ENCODE results near the gene ZNF76.
"Not testable (repeated sequence)": the region's sequence is repeated elsewhere in the genome, so short reads cannot be mapped to it uniquely, and the experiment has no call there.

The ZNF76 gene

DNA sequence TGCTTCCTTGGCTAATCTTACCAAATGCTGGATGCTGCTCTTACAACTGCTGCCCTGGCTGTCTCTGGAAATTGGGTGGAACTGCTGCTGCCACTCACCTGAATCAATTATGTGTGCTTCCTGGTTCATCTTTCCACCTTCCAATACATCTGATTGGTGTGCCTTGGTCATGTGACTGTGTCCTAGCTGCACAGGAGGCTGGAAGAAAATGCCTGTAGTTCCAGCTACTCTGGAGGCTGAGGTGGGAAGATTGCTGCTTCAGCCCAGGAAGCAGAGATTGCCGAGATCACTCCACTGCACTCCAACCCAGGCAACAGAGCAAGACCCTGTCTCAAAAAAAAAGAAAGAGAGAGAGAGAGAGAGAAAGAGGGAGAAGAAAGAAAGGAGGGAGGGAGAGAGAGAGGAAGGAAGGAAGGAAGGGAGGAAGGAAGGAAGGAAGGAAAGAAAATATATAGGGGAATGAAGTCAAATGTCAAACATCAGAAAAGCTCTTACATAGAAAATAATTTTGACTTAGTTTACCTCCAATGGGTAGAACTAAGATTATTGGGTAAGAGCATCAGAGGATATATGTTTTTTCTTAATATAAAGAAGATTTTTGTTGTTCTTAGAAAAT lies 68.7 kb downstream of the ZNF76 start:
- no peak for DNase-seq (ENCODE audit: low read depth in 3 of 3)

DNA sequence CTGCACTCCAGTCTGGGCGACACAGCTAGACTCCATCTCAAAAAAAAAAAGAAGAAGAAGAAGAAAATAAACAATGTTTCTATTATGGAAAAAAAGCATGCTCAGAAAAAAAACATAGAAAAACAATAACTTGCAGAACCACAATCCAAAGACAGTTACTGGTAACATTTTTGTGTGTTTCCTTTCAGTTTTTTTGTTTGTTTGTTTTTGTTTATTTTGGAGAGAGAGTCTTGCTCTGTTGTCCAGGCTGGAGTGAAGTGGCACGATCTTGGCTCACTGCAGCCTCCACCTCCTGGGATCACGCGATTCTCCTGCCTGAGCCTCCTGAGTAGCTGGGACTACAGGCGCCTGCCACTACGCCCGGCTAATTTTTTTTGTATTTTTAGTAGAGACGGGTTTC lies 69.4 kb downstream of the ZNF76 start:
- DNase-seq (ENCODE audit: low read depth in 3 of 3) = not testable (repeated sequence)

DNA sequence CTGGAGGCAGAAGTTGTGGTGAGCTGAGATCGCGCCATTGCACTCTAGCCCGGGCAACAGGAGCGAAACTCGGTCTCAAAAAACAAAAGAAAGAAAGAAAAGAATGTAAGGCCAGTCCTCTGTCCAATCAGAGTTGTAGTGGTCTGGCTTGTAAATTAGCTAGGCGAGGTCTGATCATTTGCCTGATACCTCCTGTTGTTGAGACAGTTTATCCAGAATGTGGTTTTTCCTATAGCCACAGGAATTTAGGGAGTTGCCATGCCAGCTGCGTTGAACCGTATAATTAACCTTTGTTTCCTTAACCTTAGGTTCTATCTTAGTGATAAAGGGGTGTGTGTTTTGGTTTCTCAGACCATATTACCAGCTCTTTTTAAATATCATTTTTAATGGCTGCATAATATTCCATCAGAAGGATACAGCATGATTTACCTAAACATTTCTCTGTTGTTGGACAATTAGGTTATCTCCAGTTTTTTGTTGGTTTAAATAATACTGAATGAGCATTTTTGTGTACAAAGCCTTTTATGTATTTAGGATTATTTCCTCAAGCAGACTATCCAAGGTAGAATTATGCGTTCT lies 71.1 kb downstream of the ZNF76 start:
- DNase-seq (ENCODE audit: low read depth in 3 of 3) = no peak

DNA sequence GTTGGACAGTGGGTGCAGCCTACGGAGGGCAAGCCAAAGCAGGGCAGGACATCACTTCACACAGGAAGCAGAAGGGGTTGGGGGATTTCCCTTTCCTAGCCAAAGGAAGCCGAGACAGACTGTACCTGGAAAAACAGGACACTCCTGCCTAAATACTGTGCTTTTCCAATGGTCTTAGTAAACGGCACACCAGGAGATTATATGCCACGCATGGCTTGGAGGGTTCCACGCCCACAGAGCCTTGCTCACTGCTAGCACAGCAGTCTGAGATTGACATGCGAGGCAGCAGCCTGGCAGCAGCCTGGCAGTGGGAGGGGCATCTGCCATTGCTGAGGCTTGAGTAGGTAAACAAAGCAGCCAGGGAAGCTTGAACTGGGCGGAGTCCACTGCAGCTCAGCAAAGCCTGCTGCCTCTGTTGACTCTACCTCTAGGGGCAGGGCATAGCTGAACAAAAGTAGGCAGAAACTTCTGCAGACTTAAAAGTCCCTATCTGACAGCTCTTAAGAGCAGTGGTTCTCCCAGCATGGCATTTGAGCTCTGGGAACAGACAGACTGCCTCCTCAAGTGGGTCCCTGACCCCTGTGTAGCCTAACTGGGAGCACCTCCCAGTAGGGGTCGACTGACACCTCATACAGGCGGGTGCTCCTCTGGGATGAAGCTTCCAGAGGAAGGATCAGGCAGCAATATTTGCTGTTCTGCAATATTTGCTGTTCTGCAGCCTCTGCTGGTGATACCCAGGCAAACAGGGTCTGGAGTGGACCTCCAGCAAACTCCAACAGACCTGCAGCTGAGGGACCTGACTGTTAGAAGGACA lies 72.7 kb downstream of the ZNF76 start:
- DNase-seq (ENCODE audit: low read depth in 3 of 3) = peak in 2 of 3 experiments; percentile 30 to 41

DNA sequence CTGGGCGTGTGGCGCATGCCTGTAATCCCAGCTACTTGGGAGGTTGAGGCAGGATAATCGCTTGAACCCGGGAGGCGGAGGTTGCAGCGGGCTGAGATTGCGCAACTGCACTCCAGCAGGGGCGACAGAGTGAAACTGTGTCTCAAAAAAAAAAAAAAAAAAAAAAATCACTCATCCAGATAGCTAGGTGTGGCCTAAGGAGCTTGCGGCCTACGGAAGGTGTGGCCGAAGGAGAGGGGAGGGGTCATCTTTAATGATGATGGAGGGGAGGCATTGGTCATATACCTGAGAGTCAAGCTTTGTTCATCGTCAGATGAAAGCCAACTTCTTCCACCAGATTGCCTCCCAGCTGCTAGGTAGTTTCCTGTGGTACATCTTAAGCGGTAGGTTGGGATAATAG lies 82.0 kb downstream of the ZNF76 start:
- no peak for DNase-seq (ENCODE audit: low read depth in 3 of 3)

DNA sequence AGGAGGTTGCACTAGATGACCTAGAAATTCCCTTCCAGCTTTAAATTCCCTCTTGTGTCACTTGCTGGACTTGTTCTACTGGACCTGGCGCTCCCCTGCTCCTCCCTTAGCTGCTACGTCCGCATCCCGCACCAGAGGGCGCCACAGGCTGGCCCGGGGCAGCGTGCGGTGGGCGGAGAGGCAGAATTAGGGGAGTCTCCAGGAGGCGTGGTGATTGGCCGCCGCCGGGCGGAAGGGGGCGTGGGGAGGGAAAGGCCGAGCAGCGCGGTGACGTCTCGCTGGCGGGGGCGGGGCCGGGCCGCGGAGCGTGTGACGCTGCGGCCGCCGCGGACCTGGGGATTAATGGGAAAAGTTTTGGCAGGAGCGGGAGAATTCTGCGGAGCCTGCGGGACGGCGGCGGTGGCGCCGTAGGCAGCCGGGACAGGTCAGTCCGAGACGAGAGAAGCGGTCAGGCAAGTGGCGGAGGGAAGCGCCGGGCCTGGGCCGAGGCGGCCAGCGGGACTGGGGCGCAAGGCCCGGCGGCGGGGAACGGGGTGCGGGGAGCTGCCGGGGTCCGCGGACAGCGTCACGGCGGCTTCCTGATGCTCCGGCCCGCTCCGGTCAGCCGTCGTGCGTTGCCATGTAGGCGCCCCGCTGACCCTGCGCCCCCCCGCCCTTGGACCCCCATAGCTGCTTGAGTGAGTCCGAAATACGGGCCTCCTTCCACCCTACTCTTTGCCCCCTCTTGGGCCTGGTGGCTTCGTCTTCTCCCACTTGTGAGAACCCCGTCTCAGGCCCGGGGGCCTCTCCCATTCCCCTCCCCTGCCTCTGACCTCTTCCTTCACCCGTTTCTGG lies 82.9 kb downstream of the ZNF76 start, which contains the start of gene PPARD:
TSS of gene PPARD (plus strand) at position 301 of the 834 bp plus-strand sequence. CDS start 68,530 bp downstream, outside the sequence.
- peak; percentile 94 to 97 (median 95) for DNase-seq (ENCODE audit: low read depth in 3 of 3)

DNA sequence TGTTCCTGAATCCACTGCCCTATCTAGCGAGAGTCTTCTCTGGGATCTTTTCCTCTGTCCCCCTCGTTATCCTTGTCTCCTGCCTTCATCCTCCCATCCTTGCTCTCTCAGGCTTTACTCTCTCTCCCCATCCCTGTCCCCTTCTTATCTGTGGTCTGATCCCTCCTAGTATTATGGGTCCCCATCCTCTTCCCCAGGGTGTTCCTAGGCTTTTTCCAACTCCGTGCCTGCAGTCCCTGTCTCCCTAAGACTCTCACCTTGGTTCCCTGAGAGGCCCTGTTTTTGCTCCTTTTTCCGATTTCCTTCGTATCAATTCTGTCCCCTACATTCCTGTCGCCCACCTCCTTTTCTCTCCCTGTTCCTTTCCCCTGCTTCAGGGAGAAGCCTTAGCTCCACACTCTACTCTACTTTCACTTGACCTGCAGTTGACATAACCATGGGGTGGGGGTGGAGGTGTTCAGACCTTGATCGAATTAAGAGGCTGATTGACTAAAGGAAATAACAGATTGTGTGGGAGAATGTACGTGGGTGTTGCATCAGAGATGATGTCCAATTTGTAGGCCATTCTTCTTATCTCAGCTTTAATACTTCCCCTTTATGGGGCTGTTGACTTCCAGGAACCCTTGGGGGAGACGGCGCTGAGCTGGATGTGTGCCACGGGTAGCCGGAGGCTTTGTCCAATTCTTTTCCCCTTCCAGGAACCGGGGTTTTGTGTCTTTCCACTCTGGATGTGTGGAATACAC lies 83.7 kb downstream of the ZNF76 start:
- DNase-seq (ENCODE audit: low read depth in 3 of 3) = no peak

DNA sequence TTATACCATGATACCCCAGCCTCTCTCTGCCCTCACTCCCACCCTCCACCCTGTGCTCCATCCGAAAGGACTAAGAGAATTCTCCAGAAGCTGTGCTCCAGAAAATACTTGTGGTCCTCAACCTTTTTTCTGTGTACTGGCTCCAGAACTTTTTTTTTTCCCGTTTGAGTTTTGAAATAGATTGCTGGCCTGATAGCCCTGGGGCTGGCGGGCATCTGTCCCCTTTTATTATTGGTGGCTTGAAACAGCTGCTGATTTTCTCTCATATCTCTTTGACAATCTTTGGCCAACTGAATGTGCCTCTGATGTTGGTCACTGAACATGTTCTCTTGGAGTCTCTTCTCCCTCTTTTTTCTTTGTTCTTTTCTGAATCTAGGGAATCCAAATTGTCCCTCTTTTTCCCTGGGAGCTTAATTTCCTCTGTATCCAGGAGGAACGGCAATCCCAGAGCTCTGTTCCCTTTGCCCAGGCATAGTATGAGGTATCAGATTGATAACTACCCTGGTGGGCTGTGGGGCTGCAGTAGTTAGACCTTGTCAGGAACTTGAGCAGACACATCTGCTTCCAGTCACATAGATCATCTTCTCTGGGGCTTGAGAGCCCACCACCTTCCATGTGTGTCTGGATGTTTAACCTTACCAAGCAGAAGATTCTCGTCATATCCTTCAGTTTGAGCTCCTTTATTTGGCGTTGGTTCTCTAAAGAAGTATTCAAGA lies 84.5 kb downstream of the ZNF76 start:
- DNase-seq (ENCODE audit: low read depth in 3 of 3) = no peak

Data from stimulated activated CD4-positive, alpha-beta T cell treated with anti-CD3 and anti-CD28 coated beads, TNF-alpha, amount 100 ng/mL, for 4 hours (primary cell).